NCI-H2227 (cell line): ENCODE data around the gene SULF2.

Experiments
- DNase-seq: peaks from one replicate; lab custom pipeline; 2025; ENCODE audit not compliant: unreplicated experiment; lab: John Stamatoyannopoulos, UW

SULF2 gene

GRCh38 chr20:47612670-47613069, 172.6 kb downstream of the SULF2 start:
- DNase-seq = no peak

GRCh38 chr20:47611785-47612184, 173.5 kb downstream of the SULF2 start:
- no peak for DNase-seq

- no peak for DNase-seq
Measured at GRCh38 chr20:47610945-47611250, 174.4 kb downstream of the SULF2 start.

GRCh38 chr20:47610247-47610944, 174.9 kb downstream of the SULF2 start:
- no peak for DNase-seq

GRCh38 chr20:47609001-47609400, 176.3 kb downstream of the SULF2 start:
- no peak for DNase-seq
